Motor neuron (in vitro differentiated cells): ENCODE data around the gene POLR1D. TPM values are rescaled to one million over a fixed set of nuclear protein-coding genes. Genes with fewer than 3 reads are reported as not detected.
A peak's percentile ranks its signal among the peaks of the same experiment; 100 is the strongest.
"Not testable (repeated sequence)": the region's sequence is repeated elsewhere in the genome, so short reads cannot be mapped to it uniquely, and the experiment has no call there.

Experiments
- ATAC-seq, 8 experiments: fragments of 200-7000 bp; cut with Tn5 transposase; replicated peaks in 6 of 8; 2 replicates each; pipeline ENCODE4 v1.8.0; 2021; ENCODE audit warnings: mild to moderate bottlenecking in 8 of 8, moderate library complexity in 8 of 8
- H3K27ac ChIP-seq, 2 donors: fragments of 250-450 bp; sonication (Bioruptor Pico); 2 replicates each; pipeline ENCODE4 v1.9.0; 2021; ENCODE audit warnings: antibody characterized with exemption in 2 of 2, mild to moderate bottlenecking in 2 of 2, moderate library complexity in 1 of 2
- H3K4me1 ChIP-seq, 2 donors: fragments of 250-450 bp; sonication (Bioruptor Pico); replicated peaks in 1 of 2; 2 replicates each; pipeline ENCODE4 v1.6.1; 2021; ENCODE audit warnings: antibody characterized with exemption in 2 of 2, mild to moderate bottlenecking in 2 of 2, moderate library complexity in 1 of 2
- H3K4me3 ChIP-seq, 5 donors: fragments of 250-450 bp; sonication (Bioruptor Pico); 2 replicates each; pipeline ENCODE4 v1.9.0; 2021; ENCODE audit warnings: antibody characterized with exemption in 5 of 5, mild to moderate bottlenecking in 5 of 5, moderate library complexity in 4 of 5
- WGBS, 10 experiments: fragments of 450-650 bp; shearing (Covaris generic); methylation state at CpG; one replicate each; pipeline ENCODE4 v1.0.0; 2022; 5-methylcytosine and 5-hydroxymethylcytosine counted together
- in situ Hi-C, 9 experiments: fragments of 400-800 bp; cut with MboI; loops; one replicate each; pipeline ENCODE4 v1.15.0; 2021; ENCODE audit warnings: low sequenced_read_pairs in 9 of 9, low pct_unique_long_range_greater_than_20kb in 2 of 9; ENCODE audit not compliant: unreplicated experiment in 9 of 9
- total RNA-seq, 8 experiments: library from RNA; unstranded; fragments of 300-600 nt; gene quantifications; 2 replicates each; pipeline versions ENCODE4 v1.2.3 to v1.2.4, GENCODE V29; 2022

POLR1D gene
- total RNA-seq, 8 experiments from 2014 or later: 74.3 to 139 (median 128) TPM

DNA sequence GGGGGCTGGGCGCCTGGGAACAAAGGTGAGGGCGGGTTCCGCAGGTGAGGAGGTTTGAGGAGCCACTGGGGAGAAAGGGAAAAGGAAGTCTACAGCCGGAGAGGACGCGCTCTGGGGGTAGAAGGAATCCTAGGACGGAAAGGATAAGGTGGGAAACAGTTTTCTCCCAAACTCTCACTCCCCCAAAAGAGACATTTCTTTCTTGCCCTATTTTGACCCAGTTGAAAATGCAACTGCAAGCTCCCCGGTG lies 651 bp upstream of the POLR1D start:
- in situ Hi-C loops: no loop called here
- Histone ChIP-seq H3K4me1 (peaks cover 6 to 14% of the 10 kb centered on the region in 2 donors), H3K27ac (peak overlapping the region; percentile 22 to 40), H3K4me3 (peak overlapping the region; percentile 61 to 98 (median 89))
- WGBS, 10 experiments: 0 to 20% methylated on average over 1 of the region's 8 CpGs; no CpG with 5 or more reads in 8 of the 10 experiments
- ATAC-seq: peak in 1 of 8 experiments; percentile 1

DNA sequence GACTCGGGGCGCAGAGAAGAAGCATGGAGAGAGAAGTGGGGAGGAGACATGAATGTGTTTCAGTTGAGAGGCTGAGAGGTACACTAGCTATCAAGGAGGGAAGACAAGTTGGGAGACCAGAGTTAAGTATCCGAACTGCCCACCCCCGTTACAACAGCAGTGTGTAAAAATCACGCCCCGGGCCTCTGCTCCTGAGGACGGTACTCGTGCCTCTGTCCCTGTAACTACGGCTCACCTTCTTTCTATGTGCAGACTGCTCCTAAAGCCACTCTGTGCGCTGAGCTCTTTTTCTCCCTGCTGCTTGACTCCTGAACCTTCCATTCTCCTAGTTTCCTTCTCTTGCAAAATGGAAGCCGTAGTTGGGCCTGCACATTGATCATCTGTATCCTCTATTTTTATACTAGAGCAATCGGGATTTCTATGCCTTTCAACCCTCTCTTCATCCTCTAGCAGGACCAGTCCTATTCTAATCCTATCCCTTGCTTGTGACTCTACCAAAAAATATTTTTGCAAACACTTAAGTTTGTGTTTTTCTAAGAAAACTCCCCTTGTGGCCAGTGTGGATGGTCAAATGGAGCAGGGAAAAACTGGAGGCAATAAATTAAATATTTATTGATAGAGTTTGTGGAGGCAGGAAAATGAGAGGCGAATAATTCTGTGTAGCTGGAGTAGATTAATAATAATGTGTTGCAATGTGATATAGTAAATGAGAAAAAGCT lies 569 bp downstream of the POLR1D start:
- 0 to 59% (median 23%) methylated on average over 2 to 10 of the region's 13 CpGs for WGBS, 10 experiments
- in situ Hi-C loops: no loop called here
- peaks cover 6 to 14% of the 10 kb centered on the region in 2 donors for H3K4me1 ChIP-seq
- ATAC-seq: peak in 3 of 8 experiments; percentile 0
- peak overlapping the region; percentile 61 to 98 (median 89) for H3K4me3 ChIP-seq
- H3K27ac ChIP-seq: peak overlapping the region in 1 of 2 donors; percentile 70

DNA sequence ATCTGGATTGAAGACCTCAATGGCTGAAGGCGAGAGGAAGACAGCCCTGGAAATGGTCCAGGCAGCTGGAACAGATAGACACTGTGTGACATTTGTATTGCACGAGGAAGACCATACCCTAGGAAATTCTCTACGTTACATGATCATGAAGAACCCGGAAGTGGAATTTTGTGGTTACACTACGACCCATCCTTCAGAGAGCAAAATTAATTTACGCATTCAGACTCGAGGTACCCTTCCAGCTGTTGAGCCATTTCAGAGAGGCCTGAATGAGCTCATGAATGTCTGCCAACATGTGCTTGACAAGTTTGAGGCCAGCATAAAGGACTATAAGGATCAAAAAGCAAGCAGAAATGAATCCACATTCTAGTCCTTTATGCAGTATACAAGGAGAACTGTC lies 1.2 kb downstream of the POLR1D start:
- ATAC-seq: no peak
- in situ Hi-C loops: no loop called here
- no peak overlapping the region for H3K27ac ChIP-seq
- peaks cover 6 to 14% of the 10 kb centered on the region in 2 donors for H3K4me1 ChIP-seq
- WGBS, 10 experiments: 16 to 100% (median 80%) methylated on average over 1 to 7 of the region's 7 CpGs
- H3K4me3 ChIP-seq: peak overlapping the region in 1 of 5 donors; percentile 95

DNA sequence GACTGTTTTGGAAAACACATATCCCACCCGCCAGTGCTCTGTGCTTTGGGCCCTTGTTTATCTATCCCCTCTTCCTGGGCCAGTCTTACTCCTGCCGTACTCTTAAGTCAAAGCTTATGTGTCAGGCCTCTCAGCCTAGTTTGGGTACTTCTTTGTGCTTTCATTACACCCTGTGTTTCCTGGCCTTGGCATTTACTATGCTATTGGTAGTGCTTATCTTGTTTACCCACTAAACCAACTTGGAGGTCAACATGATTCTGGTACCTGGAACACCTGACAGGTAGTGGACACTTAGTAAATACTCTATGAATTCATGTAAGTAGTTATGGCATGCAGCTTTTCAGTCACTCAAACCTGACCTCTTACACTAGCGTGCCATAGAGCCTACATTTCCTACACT lies 2.4 kb downstream of the POLR1D start:
- Histone ChIP-seq H3K27ac (no peak overlapping the region), H3K4me1 (peaks cover 2 to 10% of the 10 kb centered on the region in 2 donors), H3K4me3 (no peak overlapping the region)
- no peak for ATAC-seq
- 80 to 100% (median 95%) methylated on average over 1 to 3 of the region's 3 CpGs; no CpG with 5 or more reads in 3 of the 10 experiments for WGBS, 10 experiments
- in situ Hi-C loops: no loop called here

DNA sequence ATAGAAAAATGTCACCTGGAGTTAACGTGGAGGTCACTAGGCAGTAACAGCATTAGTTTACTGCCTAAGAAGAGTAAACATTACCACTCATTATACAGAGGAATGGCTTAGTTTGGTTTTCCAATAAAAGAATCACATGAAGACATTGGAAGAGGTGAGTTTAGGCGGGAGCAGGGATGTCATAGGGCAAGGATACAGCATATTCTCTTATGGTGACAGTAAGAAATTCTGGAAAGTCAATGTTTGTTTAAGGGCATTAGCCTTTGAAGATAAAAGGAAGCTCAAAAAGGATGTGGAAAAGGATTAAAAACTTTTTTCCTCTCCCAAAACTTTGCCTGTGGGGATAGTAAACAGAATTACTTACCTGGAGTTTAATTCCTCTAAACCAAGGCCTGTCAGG lies 4.1 kb downstream of the POLR1D start:
- Histone ChIP-seq H3K27ac (no peak overlapping the region), H3K4me1 (peaks cover 0 to 5% of the 10 kb centered on the region in 2 donors), H3K4me3 (no peak overlapping the region)
- WGBS, 10 experiments: 17 to 100% (median 91%) methylated on average over 1 to 2 of the region's 2 CpGs
- in situ Hi-C loops: no loop called here
- no peak for ATAC-seq

DNA sequence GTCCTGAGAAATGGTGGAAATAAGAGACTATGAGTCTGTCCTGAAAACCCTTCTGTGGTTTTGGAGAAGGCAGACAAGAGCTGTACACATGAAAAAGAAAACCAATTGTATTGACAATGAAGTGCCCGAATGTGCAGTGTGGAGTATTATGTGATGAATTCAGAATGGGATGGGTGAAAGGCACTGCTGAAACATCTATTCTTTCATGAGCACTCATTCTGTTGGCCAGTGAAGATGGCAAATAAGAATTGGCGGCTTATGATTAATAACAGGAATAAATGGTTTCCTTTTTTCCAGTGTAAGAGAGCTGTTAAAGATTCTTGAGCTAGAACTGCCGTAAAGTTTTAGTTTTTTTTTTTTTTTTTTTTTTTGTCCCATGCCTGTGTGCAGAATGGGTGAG lies 5.7 kb downstream of the POLR1D start:
- no peak overlapping the region for H3K27ac ChIP-seq
- no peak overlapping the region for H3K4me3 ChIP-seq
- ATAC-seq: no peak
- in situ Hi-C loops: no loop called here
- WGBS, 10 experiments: 77 to 100% (median 92%) methylated on average over 2 to 3 of the region's 3 CpGs; no CpG with 5 or more reads in 1 of the 10 experiments
- H3K4me1 ChIP-seq: peaks cover 0 to 4% of the 10 kb centered on the region in 2 donors

DNA sequence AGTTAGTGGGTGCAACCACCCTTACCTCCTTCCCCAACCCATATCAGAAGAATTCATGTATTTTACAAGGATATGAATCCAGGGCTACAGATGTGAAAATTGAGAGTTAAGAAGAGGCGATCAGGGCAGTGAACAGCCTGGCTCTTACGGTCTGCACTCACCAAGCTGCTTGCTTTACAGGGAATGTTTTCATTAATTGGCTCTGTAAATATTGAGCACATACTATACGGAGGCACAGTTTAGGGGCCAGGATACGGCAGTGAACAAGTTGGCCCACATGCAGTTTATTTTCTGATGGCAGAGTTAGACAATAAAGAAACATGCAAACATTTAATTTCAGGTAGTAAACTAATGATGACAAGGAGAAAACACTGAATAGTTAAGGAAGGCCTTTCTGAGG lies 6.4 kb downstream of the POLR1D start:
- no peak for ATAC-seq
- no peak overlapping the region for H3K27ac ChIP-seq
- H3K4me1 ChIP-seq: no peaks in the 10 kb centered on the region
- H3K4me3 ChIP-seq: no peak overlapping the region
- in situ Hi-C loops: no loop called here
- 61 to 100% (median 92%) methylated on average over 1 to 4 of the region's 4 CpGs for WGBS, 10 experiments

DNA sequence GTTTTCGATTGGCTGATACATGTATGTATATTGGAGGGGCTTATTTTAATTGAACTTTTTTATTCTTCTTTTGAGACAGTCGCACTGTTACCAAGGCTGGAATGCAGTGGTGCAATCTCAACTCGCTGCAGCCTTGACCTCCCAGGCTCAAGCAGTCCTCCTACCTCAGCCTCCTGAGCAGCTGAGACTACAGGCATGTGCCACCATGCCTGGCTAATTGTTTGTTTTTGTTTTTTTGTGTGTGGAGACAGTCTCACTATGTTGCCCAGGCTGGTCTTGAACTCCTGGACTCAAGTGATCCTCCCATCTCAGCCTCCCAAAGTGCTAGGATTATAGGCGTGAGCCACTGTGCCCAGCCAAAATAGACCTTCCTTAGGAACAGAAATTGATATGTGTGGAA lies 7.1 kb downstream of the POLR1D start:
- H3K4me1 ChIP-seq, ATAC-seq, H3K4me3 ChIP-seq, in situ Hi-C loops, H3K27ac ChIP-seq: not testable (repeated sequence)
- WGBS, 10 experiments: 50 to 100% (median 98%) methylated on average over 1 to 4 of the region's 4 CpGs; no CpG with 5 or more reads in 1 of the 10 experiments

DNA sequence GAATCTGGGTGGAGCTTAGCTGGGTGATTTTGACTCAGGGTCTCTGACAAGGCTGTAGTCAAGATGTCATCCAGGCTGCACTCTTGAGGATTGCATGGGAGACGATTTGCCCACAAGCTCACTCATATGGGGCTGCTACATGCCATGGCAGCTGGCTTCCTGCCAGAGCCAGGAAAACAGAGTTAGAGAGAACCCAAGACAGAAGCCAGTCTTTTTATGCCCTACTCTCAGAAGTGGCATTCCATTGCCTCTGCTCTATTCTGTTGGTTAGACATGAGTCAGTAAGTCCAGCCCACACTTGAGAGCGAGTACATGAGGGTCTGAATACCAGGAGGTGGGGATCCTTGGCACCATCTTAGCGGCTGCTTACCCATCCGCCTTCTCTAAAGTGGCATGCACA lies 9.5 kb downstream of the POLR1D start:
- 93 to 100% (median 100%) methylated on average over 1 to 4 of the region's 4 CpGs; no CpG with 5 or more reads in 3 of the 10 experiments for WGBS, 10 experiments

DNA sequence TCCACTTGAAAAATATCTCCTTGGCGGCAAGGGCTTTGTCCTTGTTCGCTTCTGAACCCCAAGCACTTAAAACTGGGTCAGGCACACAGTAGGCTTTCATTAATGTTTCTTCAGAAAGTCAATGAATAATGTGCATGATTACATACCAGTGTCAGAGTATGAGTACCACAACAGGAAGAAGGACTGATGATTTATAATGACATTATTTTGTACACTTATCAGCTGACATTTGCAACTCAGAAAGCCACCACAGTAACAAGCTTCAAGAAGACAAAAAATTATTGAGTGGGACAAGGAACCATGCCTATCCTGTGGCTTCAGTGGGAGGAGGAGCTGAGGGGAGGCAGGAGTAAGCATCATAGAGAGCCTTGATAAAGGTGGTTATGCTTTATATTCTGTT lies 10.0 kb downstream of the POLR1D start:
- WGBS, 10 experiments: 57 to 100% (median 95%) methylated on average over 1 to 2 of the region's 2 CpGs; no CpG with 5 or more reads in 2 of the 10 experiments
- no peaks in the 10 kb centered on the region for H3K4me1 ChIP-seq
- no peak overlapping the region for H3K27ac ChIP-seq
- in situ Hi-C loops: no loop called here
- no peak for ATAC-seq
- H3K4me3 ChIP-seq: no peak overlapping the region

More for the DNA sequence above, 9.5 kb downstream of the POLR1D start:
- Histone ChIP-seq H3K27ac (no peak overlapping the region), H3K4me1 (no peaks in the 10 kb centered on the region), H3K4me3 (no peak overlapping the region)
- in situ Hi-C loops: no loop called here
- ATAC-seq: no peak

DNA sequence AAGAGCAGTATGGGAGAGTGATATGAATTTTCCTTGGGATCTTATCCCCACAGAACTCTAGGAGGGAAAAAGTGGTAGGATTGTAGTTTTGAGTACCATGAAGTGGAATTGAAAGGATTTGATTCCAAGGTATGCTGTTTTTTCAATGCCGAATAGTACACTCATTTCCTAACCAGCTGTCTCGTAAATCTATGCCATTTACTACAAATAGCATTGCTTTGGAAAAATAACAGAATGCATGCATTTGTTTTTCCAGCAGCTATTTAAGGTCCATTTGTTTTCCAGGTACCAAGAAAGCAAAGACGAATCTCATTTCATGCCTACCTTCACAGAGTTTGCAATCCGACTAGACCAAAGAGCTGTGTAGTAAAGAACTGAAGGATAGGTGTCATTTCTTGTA lies 10.5 kb downstream of the POLR1D start:
- no peak overlapping the region for H3K27ac ChIP-seq
- WGBS, 10 experiments: 83 to 100% (median 94%) methylated on average over 1 to 4 of the region's 4 CpGs; no CpG with 5 or more reads in 1 of the 10 experiments
- in situ Hi-C loops: no loop called here

DNA sequence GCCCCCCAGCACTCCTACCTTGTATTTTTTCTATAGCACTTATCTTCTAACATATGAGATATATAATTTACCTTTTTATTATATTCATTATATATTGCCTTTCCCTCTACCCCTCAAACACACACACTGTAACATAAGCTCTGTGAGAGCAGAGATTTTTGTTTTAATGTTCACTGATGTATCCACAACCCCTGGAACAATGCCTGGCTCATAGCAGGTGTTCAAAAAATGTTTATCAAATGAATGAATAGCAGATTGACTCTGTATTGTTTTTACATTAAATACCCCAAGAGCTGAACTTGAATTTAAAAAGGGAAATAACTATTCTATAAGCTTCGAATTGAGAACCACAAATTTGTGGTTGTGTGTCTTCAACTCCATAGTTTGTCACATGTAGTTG lies 11.0 kb downstream of the POLR1D start:
- 67 to 100% (median 100%) methylated on average over 1 of the region's 1 CpG; no CpG with 5 or more reads in 1 of the 10 experiments for WGBS, 10 experiments
- Histone ChIP-seq H3K27ac (no peak overlapping the region), H3K4me3 (no peak overlapping the region), H3K4me1 (no peaks in the 10 kb centered on the region)
- in situ Hi-C loops: no loop called here
- no peak for ATAC-seq

More for the DNA sequence above, 10.5 kb downstream of the POLR1D start:
- no peak for ATAC-seq
- no peaks in the 10 kb centered on the region for H3K4me1 ChIP-seq
- H3K4me3 ChIP-seq: no peak overlapping the region

DNA sequence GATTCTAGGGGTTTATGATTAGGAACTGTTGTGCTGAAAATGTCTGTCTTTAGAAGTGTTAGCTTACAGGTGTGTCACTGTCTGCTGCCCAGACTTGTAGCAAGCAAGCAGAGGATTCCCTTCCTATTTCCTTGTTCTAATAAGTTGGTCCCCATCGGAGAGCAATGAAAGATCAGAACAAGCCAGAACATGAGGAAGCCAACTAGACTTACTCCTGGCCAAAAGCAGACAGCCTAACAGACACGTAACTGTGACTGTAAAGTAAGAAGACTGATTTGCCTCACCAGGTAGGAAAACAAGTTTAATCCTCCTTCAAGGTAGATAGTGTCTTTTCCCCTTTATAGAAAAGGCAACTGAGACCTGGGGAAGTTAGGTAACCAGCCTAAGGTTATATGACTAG lies 12.5 kb downstream of the POLR1D start:
- Histone ChIP-seq H3K27ac (no peak overlapping the region), H3K4me3 (no peak overlapping the region), H3K4me1 (no peaks in the 10 kb centered on the region)
- 60 to 100% (median 94%) methylated on average over 1 to 2 of the region's 2 CpGs; no CpG with 5 or more reads in 5 of the 10 experiments for WGBS, 10 experiments
- in situ Hi-C loops: no loop called here
- no peak for ATAC-seq

DNA sequence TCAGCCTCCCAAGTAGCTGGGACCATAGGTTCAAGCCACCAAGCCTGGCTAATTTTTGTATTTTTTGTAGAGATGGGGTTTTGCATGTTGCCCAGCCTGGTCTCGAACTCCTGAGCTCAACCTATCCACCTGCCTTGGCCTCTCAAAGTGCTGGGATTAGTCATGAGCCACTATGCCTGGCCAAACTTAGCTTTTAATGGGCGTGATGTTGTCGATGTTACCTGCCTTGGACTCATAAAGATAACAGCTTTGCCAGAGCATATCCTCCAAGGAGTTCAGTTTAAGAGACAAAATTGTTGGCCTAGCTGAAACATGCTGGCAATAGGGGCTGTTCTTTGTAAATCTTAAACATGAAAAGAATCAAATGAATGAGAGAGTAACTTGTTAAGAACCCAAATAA lies 13.1 kb downstream of the POLR1D start:
- ATAC-seq: no peak
- H3K4me1 ChIP-seq: no peaks in the 10 kb centered on the region
- in situ Hi-C loops: no loop called here
- 88 to 100% (median 100%) methylated on average over 1 to 3 of the region's 3 CpGs; no CpG with 5 or more reads in 3 of the 10 experiments for WGBS, 10 experiments
- H3K27ac ChIP-seq: no peak overlapping the region
- H3K4me3 ChIP-seq: no peak overlapping the region
